Measurements from ENCODE around the gene LIPJ.

GRCh38 chr10:88652616-88653015 is 66.1 kb downstream of the LIPJ start:
- no peak for TF ChIP-seq CTCF (IDR thresholded peaks at IDR 0.05; ENCODE audit: borderline replicate concordance, extremely low read depth, low read length, poor library complexity, severe bottlenecking)
- TF ChIP-seq EZH2 (IDR thresholded peaks at IDR 0.05; ENCODE audit: borderline replicate concordance, low read depth, low read length, severe bottlenecking) = no peak

All from DND-41 (cell line).